Heart left ventricle (tissue), 16 donors: ENCODE data around the gene MYO5B. TPM values are rescaled to one million over a fixed set of nuclear protein-coding genes. Genes with fewer than 3 reads are reported as not detected.

Experiments used
- ATAC-seq, 4 donors: fragments of 200-7000 bp; cut with Tn5 transposase; one replicate each; pipeline ENCODE4 v1.9.1; 2020 to 2022; ENCODE audit warnings: moderate library complexity in 4 of 4, mild to moderate bottlenecking in 3 of 4, moderate number of reproducible peaks in 1 of 4
- DNase-seq, 5 donors: peaks; one replicate each; pipeline ENCODE4 v3.0.0-alpha.2; 2020
- H3K27ac ChIP-seq, 12 donors: fragments of 200-600 bp; sonication (generic) in 4 of 12; one replicate each; pipeline versions ENCODE4 v1.5.0 to v1.8.0; 2016 to 2022; ENCODE audit warnings: mild to moderate bottlenecking in 2 of 12
- H3K27me3 ChIP-seq, 9 donors: fragments of 200-600 bp; sonication (generic) in 2 of 9; one replicate each; pipeline versions ENCODE4 v1.5.1 to v1.8.0; 2016 to 2022; ENCODE audit warnings: mild to moderate bottlenecking in 3 of 9
- H3K36me3 ChIP-seq, 9 donors: fragments of 200-600 bp; sonication (generic) in 2 of 9; one replicate each; pipeline versions ENCODE4 v1.5.0 to v1.8.0; 2018 to 2022; ENCODE audit warnings: mild to moderate bottlenecking in 2 of 9
- H3K4me1 ChIP-seq, 12 donors: fragments of 200-600 bp; sonication (generic) in 4 of 12; one replicate each; pipeline versions ENCODE4 v1.5.0 to v1.8.0; 2016 to 2022; ENCODE audit warnings: mild to moderate bottlenecking in 3 of 12
- H3K4me3 ChIP-seq, 12 donors: fragments of 200-600 bp; sonication (generic) in 4 of 12; one replicate each; pipeline versions ENCODE4 v1.5.0 to v1.8.0; 2017 to 2022; ENCODE audit warnings: mild to moderate bottlenecking in 9 of 12, moderate library complexity in 4 of 12
- H3K9me3 ChIP-seq, 12 donors: fragments of 200-600 bp; sonication (generic) in 4 of 12; one replicate each; pipeline versions ENCODE4 v1.5.0 to v1.8.0; 2016 to 2022; ENCODE audit warnings: mild to moderate bottlenecking in 1 of 12
- CTCF ChIP-seq, 12 donors: fragments of 200-600 bp; sonication (generic) in 4 of 12; IDR thresholded peaks; one replicate each; pipeline versions ENCODE4 v1.5.0 to v1.8.0; 2018 to 2022; ENCODE audit warnings: antibody characterized with exemption in 12 of 12, mild to moderate bottlenecking in 5 of 12
- POLR2A ChIP-seq, 2 donors: fragments of 450-650 bp; IDR thresholded peaks; one replicate each; pipeline ENCODE4 v1.6.1; 2017; ENCODE audit warnings: antibody characterized with exemption in 2 of 2, mild to moderate bottlenecking in 2 of 2, moderate library complexity in 2 of 2
- WGBS, 4 donors: extraction: QIAGEN DNeasy Blood & Tissue Kit in 2 of 4; methylation state at CpG; one replicate each; pipeline versions ENCODE4 v1.1.5 to v1.1.7; 2013 to 2018; 5-methylcytosine and 5-hydroxymethylcytosine counted together
- intact Hi-C, 10 donors: fragments of 100-400 bp; cut with DNase I; formaldehyde crosslinking; loops; one replicate each; pipeline versions ENCODE4 v1.11.1 to v1.14.2; 2022
- polyA plus RNA-seq, 2 donors: library from polyadenylated mRNA; stranded (reverse); fragments of 200-250 nt; gene quantifications; one replicate each; pipeline ENCODE4 v1.2.3, GENCODE V29; 2013
- total RNA-seq, 9 donors: library from RNA; depleted of rRNA in 2 of 9; stranded (reverse); fragments of >200 nt in 2 of 9; fragmentation: NEBNext Ultra II Directional in 3 of 9; extraction: Animal tissue kit (Norgen Biotek cat#: 25700) in 3 of 9; gene quantifications; one replicate each; pipeline versions ENCODE4 v1.1.0 to v1.2.4, GENCODE V29; 2016 to 2023
- donor health status: ischemic (EF 13 %, LVEDD 7.1; RV severe dilation, severe dysfunction).
- donor health status: healthy with polysubstance abuse.
- donor health status: DM: no; HTN: yes; CAD: no.
- donor health status: DM: no; HTN: no; CAD: no.
- donor health status: ischemic (EF 25% LVEDD 6.9; RV normal size, moderate dysfunction).
- donor health status: ischemic (EF 25% LVEDD 5.7; RV mildly dilated, moderate dysfunction).
- donor health status: healthy.
- donor health status: DM: yes; HTN: yes; CAD: no.
- donor health status: ischemic (EF 35%, LVEDD 5.7; RV mildly dilated, moderate dysfunction).
- donor health status: nonischemic (EF 11% LVEDD 7.7; RV severe dilation, severe dysfunction).
- donor health status: DM: yes; HTN: yes; CAD: no.
- donor health status: PGD.
- donor health status: ischemic (EF 29% LVEDD 5.4; RV normal size, mild dysfunction).
- donor health status: nonischemic (EF 23%, LVEDD 6.1; RV moderate dilation, normal function).

MYO5B gene
- total and polyA plus RNA-seq, 11 donors, result 0.51 to 5.9 (median 1.4) TPM

GRCh38 chr18:50154420-50154819, 40.5 kb downstream of the MYO5B start:
- intact Hi-C loops, result loop anchor here in 1 of 10 donors (5.0 kb wide), 1 partner anchor 392 kb away; no protein-coding TSS in a partner anchor
- 83 to 91% (median 88%) methylated on average over 2 of the region's 2 CpGs for WGBS, 4 donors
- no peak for ATAC-seq

GRCh38 chr18:50152900-50153299, 42.0 kb downstream of the MYO5B start:
- TF ChIP-seq CTCF (IDR thresholded peaks at IDR 0.05) (no peak), POLR2A (IDR thresholded peaks at IDR 0.05) (no peak)
- intact Hi-C loops, result loop anchor here in 1 of 10 donors (5.0 kb wide), 1 partner anchor 391 kb away; no protein-coding TSS in a partner anchor

More at GRCh38 chr18:50154420-50154819, 40.5 kb downstream of the MYO5B start:
- Histone ChIP-seq H3K27ac (no peak overlapping the region), H3K4me3 (no peak overlapping the region), H3K27me3 (no peaks in the 10 kb centered on the region), H3K4me1 (no peaks in the 10 kb centered on the region), H3K9me3 (no peaks in the 10 kb centered on the region), H3K36me3 (no peaks in the 10 kb centered on the region)
- TF ChIP-seq CTCF (IDR thresholded peaks at IDR 0.05) (no peak), POLR2A (IDR thresholded peaks at IDR 0.05) (no peak)
- DNase-seq, result no peak

GRCh38 chr18:50151926-50152325, 43.0 kb downstream of the MYO5B start:
- no peak overlapping the region for H3K27ac ChIP-seq
- intact Hi-C loops, result loop anchor here in 1 of 10 donors (5.0 kb wide), 1 partner anchor 390 kb away; no protein-coding TSS in a partner anchor
- no peak for DNase-seq
- 59 to 64% (median 61%) methylated on average over 8 of the region's 8 CpGs for WGBS, 4 donors
- no peaks in the 10 kb centered on the region for H3K36me3 ChIP-seq
- no peaks in the 10 kb centered on the region for H3K27me3 ChIP-seq
- no peak for ATAC-seq
- H3K4me1 ChIP-seq, result no peaks in the 10 kb centered on the region
- peaks cover 0 to 2% (median 0%) of the 10 kb centered on the region in 12 donors for H3K9me3 ChIP-seq
- TF ChIP-seq CTCF (IDR thresholded peaks at IDR 0.05) (no peak), POLR2A (IDR thresholded peaks at IDR 0.05) (no peak)
- H3K4me3 ChIP-seq, result no peak overlapping the region

More at GRCh38 chr18:50152900-50153299, 42.0 kb downstream of the MYO5B start:
- no peaks in the 10 kb centered on the region for H3K4me1 ChIP-seq
- H3K27ac ChIP-seq, result no peak overlapping the region
- H3K4me3 ChIP-seq, result no peak overlapping the region
- ATAC-seq, result no peak
- 88 to 94% (median 90%) methylated on average over 2 of the region's 2 CpGs for WGBS, 4 donors
- H3K36me3 ChIP-seq, result no peaks in the 10 kb centered on the region
- no peaks in the 10 kb centered on the region for H3K27me3 ChIP-seq
- no peaks in the 10 kb centered on the region for H3K9me3 ChIP-seq
- no peak for DNase-seq

- no peak for TF ChIP-seq POLR2A (IDR thresholded peaks at IDR 0.05)
- TF ChIP-seq CTCF (IDR thresholded peaks at IDR 0.05), result no peak
- no peak for DNase-seq
- intact Hi-C loops, result no loop called here
- ATAC-seq, result no peak
- Histone ChIP-seq H3K4me1 (no peaks in the 10 kb centered on the region), H3K27ac (no peak overlapping the region), H3K4me3 (no peak overlapping the region), H3K27me3 (peaks cover 0 to 15% (median 0%) of the 10 kb centered on the region in 9 donors), H3K9me3 (peaks cover 0 to 2% (median 0%) of the 10 kb centered on the region in 12 donors), H3K36me3 (no peaks in the 10 kb centered on the region)
Observed at GRCh38 chr18:50144540-50144939, 50.4 kb downstream of the MYO5B start.
